T-helper 1 cell treated with Interleukin-12 subunit alpha and Interleukin-12 subunit beta and Interleukin-4 antibody, amounts not matched to agents 30 μg/mL and 1 μg/mL, for 36 hours (primary cell): ENCODE data around the gene PRKN.

Experiments used
- H3K27ac Mint-ChIP-seq: one replicate; pipeline ENCODE4 v1.8.0; 2021; ENCODE audit warnings: mild to moderate bottlenecking, mixed read lengths
- H3K27me3 Mint-ChIP-seq: one replicate; pipeline ENCODE4 v1.8.0; 2021; ENCODE audit warnings: low read depth, mixed read lengths
- H3K36me3 Mint-ChIP-seq: one replicate; pipeline ENCODE4 v1.8.0; 2021; ENCODE audit warnings: low read depth, mixed read lengths
- H3K4me1 Mint-ChIP-seq: one replicate; pipeline ENCODE4 v1.8.0; 2021; ENCODE audit warnings: low read depth, mixed read lengths
- H3K4me3 Mint-ChIP-seq: one replicate; pipeline ENCODE4 v1.8.0; 2021; ENCODE audit warnings: mild to moderate bottlenecking, moderate library complexity, mixed read lengths
- H3K9me3 Mint-ChIP-seq: one replicate; pipeline ENCODE4 v1.8.0; 2021; ENCODE audit warnings: mixed read lengths

Gene PRKN

GRCh38 chr6:162478192-162478671, 249.3 kb downstream of the PRKN start:
- H3K27ac Mint-ChIP-seq: no peak overlapping the region
- no peaks in the 10 kb centered on the region for H3K27me3 Mint-ChIP-seq
- no peak overlapping the region for H3K4me3 Mint-ChIP-seq
- no peaks in the 10 kb centered on the region for H3K9me3 Mint-ChIP-seq
- H3K4me1 Mint-ChIP-seq: no peaks in the 10 kb centered on the region
- no peaks in the 10 kb centered on the region for H3K36me3 Mint-ChIP-seq

GRCh38 chr6:162474722-162475121, 252.8 kb downstream of the PRKN start:
- no peaks in the 10 kb centered on the region for H3K9me3 Mint-ChIP-seq
- no peaks in the 10 kb centered on the region for H3K36me3 Mint-ChIP-seq
- H3K4me3 Mint-ChIP-seq: no peak overlapping the region
- H3K27ac Mint-ChIP-seq: no peak overlapping the region
- H3K27me3 Mint-ChIP-seq: no peaks in the 10 kb centered on the region
- H3K4me1 Mint-ChIP-seq: no peaks in the 10 kb centered on the region

GRCh38 chr6:162471842-162472241, 255.7 kb downstream of the PRKN start:
- no peaks in the 10 kb centered on the region for H3K27me3 Mint-ChIP-seq
- no peak overlapping the region for H3K27ac Mint-ChIP-seq
- no peaks in the 10 kb centered on the region for H3K4me1 Mint-ChIP-seq
- H3K36me3 Mint-ChIP-seq: no peaks in the 10 kb centered on the region
- no peaks in the 10 kb centered on the region for H3K9me3 Mint-ChIP-seq
- H3K4me3 Mint-ChIP-seq: no peak overlapping the region

GRCh38 chr6:162468326-162468725, 259.2 kb downstream of the PRKN start:
- Mint-ChIP-seq H3K9me3 (no peaks in the 10 kb centered on the region), H3K36me3 (no peaks in the 10 kb centered on the region), H3K27me3 (no peaks in the 10 kb centered on the region), H3K27ac (no peak overlapping the region), H3K4me1 (no peaks in the 10 kb centered on the region), H3K4me3 (no peak overlapping the region)

- H3K4me3 Mint-ChIP-seq: no peak overlapping the region
- no peaks in the 10 kb centered on the region for H3K9me3 Mint-ChIP-seq
- no peaks in the 10 kb centered on the region for H3K36me3 Mint-ChIP-seq
- H3K27me3 Mint-ChIP-seq: no peaks in the 10 kb centered on the region
- H3K27ac Mint-ChIP-seq: no peak overlapping the region
- H3K4me1 Mint-ChIP-seq: no peaks in the 10 kb centered on the region
Observed at GRCh38 chr6:162467679-162468078, 259.9 kb downstream of the PRKN start.

- H3K27me3 Mint-ChIP-seq: no peaks in the 10 kb centered on the region
- H3K9me3 Mint-ChIP-seq: peaks cover 9% of the 10 kb centered on the region
- no peaks in the 10 kb centered on the region for H3K4me1 Mint-ChIP-seq
- H3K36me3 Mint-ChIP-seq: no peaks in the 10 kb centered on the region
- no peak overlapping the region for H3K4me3 Mint-ChIP-seq
- H3K27ac Mint-ChIP-seq: no peak overlapping the region
Observed at GRCh38 chr6:162463576-162463975, 264.0 kb downstream of the PRKN start.

GRCh38 chr6:162459985-162460384, 267.6 kb downstream of the PRKN start:
- H3K36me3 Mint-ChIP-seq: no peaks in the 10 kb centered on the region
- no peaks in the 10 kb centered on the region for H3K4me1 Mint-ChIP-seq
- no peaks in the 10 kb centered on the region for H3K27me3 Mint-ChIP-seq
- peaks cover 13% of the 10 kb centered on the region for H3K9me3 Mint-ChIP-seq
- no peak overlapping the region for H3K4me3 Mint-ChIP-seq
- no peak overlapping the region for H3K27ac Mint-ChIP-seq

GRCh38 chr6:162450358-162450757, 277.2 kb downstream of the PRKN start:
- no peaks in the 10 kb centered on the region for H3K27me3 Mint-ChIP-seq
- H3K36me3 Mint-ChIP-seq: no peaks in the 10 kb centered on the region
- no peaks in the 10 kb centered on the region for H3K9me3 Mint-ChIP-seq
- H3K4me3 Mint-ChIP-seq: no peak overlapping the region
- H3K27ac Mint-ChIP-seq: no peak overlapping the region
- no peaks in the 10 kb centered on the region for H3K4me1 Mint-ChIP-seq

- Mint-ChIP-seq H3K27me3 (no peaks in the 10 kb centered on the region), H3K4me3 (no peak overlapping the region), H3K9me3 (no peaks in the 10 kb centered on the region), H3K4me1 (no peaks in the 10 kb centered on the region), H3K27ac (no peak overlapping the region), H3K36me3 (no peaks in the 10 kb centered on the region)
Observed at GRCh38 chr6:162448294-162448693, 279.3 kb downstream of the PRKN start.

- H3K27me3 Mint-ChIP-seq: no peaks in the 10 kb centered on the region
- no peaks in the 10 kb centered on the region for H3K4me1 Mint-ChIP-seq
- H3K4me3 Mint-ChIP-seq: no peak overlapping the region
- H3K36me3 Mint-ChIP-seq: no peaks in the 10 kb centered on the region
- no peak overlapping the region for H3K27ac Mint-ChIP-seq
- peaks cover 17% of the 10 kb centered on the region for H3K9me3 Mint-ChIP-seq
Observed at GRCh38 chr6:162443101-162443500, 284.5 kb downstream of the PRKN start.

- H3K27ac Mint-ChIP-seq: no peak overlapping the region
- H3K9me3 Mint-ChIP-seq: peaks cover 21% of the 10 kb centered on the region
- no peak overlapping the region for H3K4me3 Mint-ChIP-seq
- H3K27me3 Mint-ChIP-seq: no peaks in the 10 kb centered on the region
- no peaks in the 10 kb centered on the region for H3K36me3 Mint-ChIP-seq
- H3K4me1 Mint-ChIP-seq: no peaks in the 10 kb centered on the region
Observed at GRCh38 chr6:162442687-162443086, 284.9 kb downstream of the PRKN start.

GRCh38 chr6:162441991-162442390, 285.6 kb downstream of the PRKN start:
- Mint-ChIP-seq H3K9me3 (peaks cover 24% of the 10 kb centered on the region), H3K27me3 (no peaks in the 10 kb centered on the region), H3K4me1 (no peaks in the 10 kb centered on the region), H3K27ac (no peak overlapping the region), H3K4me3 (no peak overlapping the region), H3K36me3 (no peaks in the 10 kb centered on the region)

- Mint-ChIP-seq H3K27me3 (no peaks in the 10 kb centered on the region), H3K9me3 (peaks cover 24% of the 10 kb centered on the region), H3K36me3 (no peaks in the 10 kb centered on the region), H3K4me1 (no peaks in the 10 kb centered on the region), H3K27ac (no peak overlapping the region), H3K4me3 (no peak overlapping the region)
Observed at GRCh38 chr6:162438980-162439379, 288.6 kb downstream of the PRKN start.

- no peaks in the 10 kb centered on the region for H3K36me3 Mint-ChIP-seq
- H3K27ac Mint-ChIP-seq: no peak overlapping the region
- H3K4me3 Mint-ChIP-seq: no peak overlapping the region
- no peaks in the 10 kb centered on the region for H3K4me1 Mint-ChIP-seq
- H3K9me3 Mint-ChIP-seq: peaks cover 21% of the 10 kb centered on the region
- H3K27me3 Mint-ChIP-seq: no peaks in the 10 kb centered on the region
Observed at GRCh38 chr6:162435071-162435470, 292.5 kb downstream of the PRKN start.

- Mint-ChIP-seq H3K27me3 (no peaks in the 10 kb centered on the region), H3K27ac (no peak overlapping the region), H3K4me1 (no peaks in the 10 kb centered on the region), H3K9me3 (no peaks in the 10 kb centered on the region), H3K36me3 (no peaks in the 10 kb centered on the region), H3K4me3 (no peak overlapping the region)
Observed at GRCh38 chr6:162421004-162421403, 306.6 kb downstream of the PRKN start.

GRCh38 chr6:162416831-162417537, 310.6 kb downstream of the PRKN start:
- Mint-ChIP-seq H3K36me3 (no peaks in the 10 kb centered on the region), H3K27ac (no peak overlapping the region), H3K4me1 (no peaks in the 10 kb centered on the region), H3K9me3 (no peaks in the 10 kb centered on the region), H3K27me3 (no peaks in the 10 kb centered on the region), H3K4me3 (no peak overlapping the region)
